ENCODE measurements around the gene MYRIP. TPM values are rescaled to one million over a fixed set of nuclear protein-coding genes. Genes with fewer than 3 reads are reported as not detected.

The MYRIP gene
- polyA plus RNA-seq, 3 donors = not detected

DNA sequence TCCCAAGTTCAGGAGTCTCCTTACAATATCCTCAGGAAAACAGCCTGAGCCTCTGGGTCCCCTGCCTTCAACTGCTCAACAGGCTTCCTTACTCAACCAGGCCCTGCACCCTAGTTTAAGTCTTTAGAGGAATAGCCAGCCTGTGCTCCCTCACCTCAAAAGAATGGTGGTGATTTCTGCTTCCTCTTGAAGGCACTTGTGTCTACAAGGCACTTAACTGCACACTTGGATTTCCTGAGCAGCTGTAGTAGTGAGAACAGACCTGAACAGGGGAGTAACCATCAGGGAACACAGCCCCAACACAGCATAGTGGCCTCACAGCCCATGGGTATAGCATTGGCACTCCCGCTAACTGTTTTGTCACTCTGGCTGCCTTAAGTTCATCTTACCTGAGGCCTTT, 244.3 kb downstream of the MYRIP start:
- Histone ChIP-seq H4K20me1 (ENCODE audit: insufficient read depth, low read length) (no peaks in the 10 kb centered on the region), H3K27ac (ENCODE audit: low read depth in 1 of 2, low read length in 2 of 2) (no peak overlapping the region), H3K9me3 (replicated peaks in 1 of 2; ENCODE audit: control insufficient read depth in 1 of 2, insufficient read depth in 1 of 2, low read length in 2 of 2) (peaks cover 0 to 4% of the 10 kb centered on the region in 2 donors), H3K79me2 (ENCODE audit: insufficient read depth, low read length) (no peaks in the 10 kb centered on the region), H2AFZ (ENCODE audit: insufficient read depth, low read depth, low read length, poor library complexity, severe bottlenecking) (no peak overlapping the region), H3K4me3 (replicated peaks in 1 of 3; ENCODE audit: low read depth in 2 of 3, low read length in 3 of 3) (no peak overlapping the region), H3K9ac (ENCODE audit: insufficient read depth, low read length, poor library complexity, severe bottlenecking) (no peak overlapping the region), H3K4me1 (ENCODE audit: control insufficient read depth in 1 of 2, insufficient read depth in 2 of 2, low read length in 2 of 2) (no peaks in the 10 kb centered on the region), H3K27me3 (ENCODE audit: control insufficient read depth in 2 of 2, insufficient read depth in 2 of 2, low read length in 2 of 2) (no peaks in the 10 kb centered on the region), H3K36me3 (replicated peaks in 1 of 2; ENCODE audit: control insufficient read depth in 1 of 2, insufficient read depth in 2 of 2, low read length in 2 of 2) (no peaks in the 10 kb centered on the region), H3K4me2 (replicated peaks; ENCODE audit: extremely low read depth, low read length, poor library complexity, severe bottlenecking) (no peak overlapping the region)
- no CpG with 5 or more reads among the region's 1 CpG for WGBS (ENCODE audit: insufficient coverage)
- TF ChIP-seq, protein P1, sequence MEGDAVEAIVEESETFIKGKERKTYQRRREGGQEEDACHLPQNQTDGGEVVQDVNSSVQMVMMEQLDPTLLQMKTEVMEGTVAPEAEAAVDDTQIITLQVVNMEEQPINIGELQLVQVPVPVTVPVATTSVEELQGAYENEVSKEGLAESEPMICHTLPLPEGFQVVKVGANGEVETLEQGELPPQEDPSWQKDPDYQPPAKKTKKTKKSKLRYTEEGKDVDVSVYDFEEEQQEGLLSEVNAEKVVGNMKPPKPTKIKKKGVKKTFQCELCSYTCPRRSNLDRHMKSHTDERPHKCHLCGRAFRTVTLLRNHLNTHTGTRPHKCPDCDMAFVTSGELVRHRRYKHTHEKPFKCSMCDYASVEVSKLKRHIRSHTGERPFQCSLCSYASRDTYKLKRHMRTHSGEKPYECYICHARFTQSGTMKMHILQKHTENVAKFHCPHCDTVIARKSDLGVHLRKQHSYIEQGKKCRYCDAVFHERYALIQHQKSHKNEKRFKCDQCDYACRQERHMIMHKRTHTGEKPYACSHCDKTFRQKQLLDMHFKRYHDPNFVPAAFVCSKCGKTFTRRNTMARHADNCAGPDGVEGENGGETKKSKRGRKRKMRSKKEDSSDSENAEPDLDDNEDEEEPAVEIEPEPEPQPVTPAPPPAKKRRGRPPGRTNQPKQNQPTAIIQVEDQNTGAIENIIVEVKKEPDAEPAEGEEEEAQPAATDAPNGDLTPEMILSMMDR (IDR thresholded peaks at IDR 0.05) = no peak
- peaks cover 0 to 4% (median 0%) of the 10 kb centered on the region in 3 donors for H3K27me3 Mint-ChIP-seq (ENCODE audit: low read depth in 3 of 3)
- no peak overlapping the region for H3K27ac Mint-ChIP-seq
- no peak for DNase-seq
- peaks cover 0 to 11% (median 3%) of the 10 kb centered on the region in 7 donors for H3K9me3 Mint-ChIP-seq
- intact Hi-C loops (cut with micrococcal nuclease) = no loop called here
- no peaks in the 10 kb centered on the region for H3K4me1 Mint-ChIP-seq
- no peaks in the 10 kb centered on the region for H3K36me3 Mint-ChIP-seq
- no peak overlapping the region for H3K4me3 Mint-ChIP-seq

DNA sequence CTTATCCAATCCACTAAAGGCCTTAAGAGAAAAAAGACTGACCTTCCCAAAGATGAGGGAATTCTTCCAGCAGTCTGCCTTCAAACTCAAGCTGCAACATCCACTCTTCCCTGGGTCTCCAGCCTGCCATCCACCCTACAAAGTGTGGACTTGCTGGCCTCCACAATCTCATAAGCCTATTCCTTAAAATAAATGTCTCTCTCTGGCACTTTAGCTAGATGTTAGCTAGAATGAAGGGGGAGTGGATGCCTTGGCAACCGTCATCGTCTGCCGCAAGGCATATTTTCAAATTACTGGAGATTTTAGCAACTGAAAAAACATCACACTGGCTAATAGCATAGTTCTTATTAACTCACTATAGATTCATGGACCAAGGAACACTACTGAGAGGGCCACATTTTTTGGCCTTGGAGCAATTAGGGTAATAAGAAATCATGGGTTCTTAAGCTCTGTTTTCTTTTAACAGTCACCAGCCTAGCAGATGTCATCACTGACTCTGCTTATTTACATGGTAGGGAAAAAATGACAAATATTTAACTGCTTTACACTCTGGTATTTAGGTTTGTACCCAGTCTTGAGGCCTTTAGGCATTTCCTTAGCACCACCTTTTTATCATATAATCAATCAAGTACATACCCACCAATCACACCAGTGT, 245.3 kb downstream of the MYRIP start:
- peaks cover 0 to 2% (median 0%) of the 10 kb centered on the region in 3 donors for H3K27me3 Mint-ChIP-seq (ENCODE audit: low read depth in 3 of 3)
- no peak overlapping the region for H3K4me2 ChIP-seq (replicated peaks; ENCODE audit: extremely low read depth, low read length, poor library complexity, severe bottlenecking)
- no peaks in the 10 kb centered on the region for H4K20me1 ChIP-seq (ENCODE audit: insufficient read depth, low read length)
- no peak overlapping the region for H3K4me3 ChIP-seq (replicated peaks in 1 of 3; ENCODE audit: low read depth in 2 of 3, low read length in 3 of 3)
- H3K27ac ChIP-seq (ENCODE audit: low read depth in 1 of 2, low read length in 2 of 2) = no peak overlapping the region
- H3K9me3 Mint-ChIP-seq = peaks cover 0 to 9% (median 4%) of the 10 kb centered on the region in 7 donors
- H3K9ac ChIP-seq (ENCODE audit: insufficient read depth, low read length, poor library complexity, severe bottlenecking) = no peak overlapping the region
- no peaks in the 10 kb centered on the region for H3K27me3 ChIP-seq (ENCODE audit: control insufficient read depth in 2 of 2, insufficient read depth in 2 of 2, low read length in 2 of 2)
- TF ChIP-seq, protein P1 (IDR thresholded peaks at IDR 0.05) = no peak
- no CpG with 5 or more reads among the region's 3 CpGs for WGBS (ENCODE audit: insufficient coverage)
- no peaks in the 10 kb centered on the region for H3K79me2 ChIP-seq (ENCODE audit: insufficient read depth, low read length)
- no peak overlapping the region for H3K27ac Mint-ChIP-seq
- no peak overlapping the region for H3K4me3 Mint-ChIP-seq
- peaks cover 0 to 4% of the 10 kb centered on the region in 2 donors for H3K9me3 ChIP-seq (replicated peaks in 1 of 2; ENCODE audit: control insufficient read depth in 1 of 2, insufficient read depth in 1 of 2, low read length in 2 of 2)
- H3K36me3 ChIP-seq (replicated peaks in 1 of 2; ENCODE audit: control insufficient read depth in 1 of 2, insufficient read depth in 2 of 2, low read length in 2 of 2) = no peaks in the 10 kb centered on the region
- no peak overlapping the region for H2AFZ ChIP-seq (ENCODE audit: insufficient read depth, low read depth, low read length, poor library complexity, severe bottlenecking)
- H3K4me1 ChIP-seq (ENCODE audit: control insufficient read depth in 1 of 2, insufficient read depth in 2 of 2, low read length in 2 of 2) = no peaks in the 10 kb centered on the region
- no peaks in the 10 kb centered on the region for H3K36me3 Mint-ChIP-seq
- DNase-seq = no peak
- intact Hi-C loops (cut with micrococcal nuclease) = no loop called here
- H3K4me1 Mint-ChIP-seq = no peaks in the 10 kb centered on the region
